HG03575 (cell line): ENCODE measurements around the gene MAP2K6.

ENCODE experiments used
- ATAC-seq: cut with Tn5 transposase; IDR thresholded peaks from one replicate; pipeline ENCODE4 v1.9.1; 2021; ENCODE audit not compliant: unreplicated experiment, insufficient number of reproducible peaks, low FRiP score; ENCODE audit errors: extremely low read depth

Gene MAP2K6

DNA sequence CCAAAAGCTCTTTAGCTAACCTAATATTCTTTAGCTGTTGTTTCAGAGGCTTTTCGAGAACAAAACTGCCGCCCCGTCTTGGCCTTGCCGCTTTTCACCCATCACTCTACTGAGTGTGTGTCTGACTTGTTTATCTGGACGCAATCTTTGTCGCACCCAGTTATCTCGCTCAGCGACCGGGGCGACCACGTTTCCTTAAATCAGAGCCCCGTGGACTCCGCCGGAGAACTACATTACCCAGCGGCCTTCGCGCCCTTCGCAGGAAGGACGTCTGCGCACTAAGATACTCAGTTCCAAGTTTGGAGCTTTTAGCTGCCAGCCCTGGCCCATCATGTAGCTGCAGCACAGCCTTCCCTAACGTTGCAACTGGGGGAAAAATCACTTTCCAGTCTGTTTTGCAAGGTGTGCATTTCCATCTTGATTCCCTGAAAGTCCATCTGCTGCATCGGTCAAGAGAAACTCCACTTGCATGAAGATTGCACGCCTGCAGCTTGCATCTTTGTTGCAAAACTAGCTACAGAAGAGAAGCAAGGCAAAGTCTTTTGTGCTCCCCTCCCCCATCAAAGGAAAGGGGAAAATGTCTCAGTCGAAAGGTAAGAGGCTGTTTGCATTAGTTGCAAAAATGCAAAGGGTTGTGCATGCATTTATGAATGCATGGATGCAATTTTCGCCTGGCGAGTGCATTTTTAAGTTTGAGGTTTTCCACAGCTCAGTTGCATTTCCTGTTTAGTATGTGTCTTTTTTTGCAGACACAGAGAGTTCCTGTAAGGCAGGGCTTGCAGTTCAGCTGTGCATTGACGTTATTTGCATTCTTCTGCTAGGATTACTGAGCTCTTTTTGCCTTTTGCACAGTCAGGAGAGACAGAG, at the start of gene MAP2K6:
Gene MAP2K6 (plus strand): TSS at position 290 of the 867 bp plus-strand sequence. CDS start 288 bp downstream, at position 578.
- peak; percentile 78 for ATAC-seq

DNA sequence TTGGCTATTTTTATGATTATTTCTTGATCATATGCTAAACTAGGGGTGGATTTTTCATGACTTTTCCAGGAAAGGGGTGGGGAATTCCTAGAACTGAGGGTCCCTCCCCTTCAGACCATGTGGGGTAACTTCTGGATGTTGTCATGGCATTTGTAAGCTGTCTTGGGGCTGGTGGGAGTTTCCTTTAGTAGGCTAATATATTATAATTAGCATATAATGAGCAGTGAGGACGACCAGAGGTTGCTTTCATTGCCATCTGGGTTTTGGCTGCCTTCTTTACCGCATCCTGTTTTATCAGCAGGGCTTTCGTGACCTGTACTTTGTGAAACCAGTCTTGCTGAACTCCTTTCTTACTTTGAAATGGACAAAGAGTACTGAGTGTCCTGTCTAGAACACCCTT, 47.2 kb upstream of the MAP2K6 start:
- no peak for ATAC-seq

- no peak for ATAC-seq
These were observed 41.4 kb upstream of the MAP2K6 start for GRCh38 chr17:69373069-69373468.

DNA sequence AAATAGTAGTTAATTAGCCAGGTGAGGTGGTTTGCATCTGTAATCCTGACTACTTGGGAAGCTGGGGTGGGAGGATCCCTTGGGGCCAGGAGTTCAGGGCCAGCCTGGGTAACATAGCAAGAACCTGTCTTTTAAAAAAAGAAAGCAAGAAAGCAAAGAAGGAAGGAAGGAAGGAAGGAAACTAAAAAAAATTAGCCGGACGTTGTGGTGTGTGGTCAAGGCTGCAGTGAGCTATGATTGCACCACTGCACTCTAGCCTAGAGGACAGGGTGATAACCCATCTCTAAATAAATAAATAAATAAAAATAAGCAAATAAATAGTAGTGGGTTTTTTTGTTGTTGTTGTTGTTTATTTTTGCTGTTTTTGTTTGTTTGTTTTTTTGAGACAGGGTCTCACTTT, 39.3 kb upstream of the MAP2K6 start:
- no peak for ATAC-seq

- ATAC-seq, result no peak
These were observed 25.6 kb upstream of the MAP2K6 start for GRCh38 chr17:69388822-69389442.

DNA sequence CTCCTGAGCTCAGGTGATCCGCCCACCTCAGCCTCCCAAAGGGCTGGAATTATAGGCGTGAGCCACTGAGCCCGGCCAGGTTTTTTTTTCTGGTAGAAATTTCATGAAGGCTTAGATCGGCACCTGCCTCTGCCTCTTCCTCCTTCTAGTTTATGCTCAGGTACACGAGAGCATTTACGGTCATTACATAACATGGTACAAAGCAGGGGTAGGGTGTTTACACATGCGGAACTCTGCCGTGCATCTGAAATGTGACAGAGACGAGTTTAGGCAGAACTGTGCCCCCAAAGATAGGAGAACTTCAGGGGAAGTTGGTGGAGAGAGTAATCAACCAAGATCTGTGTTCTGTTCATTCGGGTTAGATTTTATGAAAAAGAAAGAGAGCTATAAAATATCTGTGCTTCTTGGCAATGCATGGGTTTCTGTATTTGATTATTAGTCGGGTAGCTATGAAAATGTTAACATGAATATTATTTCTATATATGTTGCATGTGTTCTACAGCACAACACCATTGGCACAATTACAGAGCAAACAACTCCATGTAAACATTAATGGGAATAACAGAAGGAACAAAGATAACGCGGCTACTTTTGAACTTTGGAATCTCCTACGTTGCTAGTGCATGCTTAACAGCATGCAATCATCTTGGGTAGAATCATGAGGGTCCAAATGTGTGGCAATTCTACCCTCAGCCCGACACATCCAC, 23.5 kb upstream of the MAP2K6 start:
- ATAC-seq, result no peak

- ATAC-seq, result no peak
These were observed 13.2 kb upstream of the MAP2K6 start for GRCh38 chr17:69401251-69401650.

GRCh38 chr17:69402052-69402451, 12.4 kb upstream of the MAP2K6 start:
- ATAC-seq, result no peak

GRCh38 chr17:69404399-69404798, 10.1 kb upstream of the MAP2K6 start:
- no peak for ATAC-seq

GRCh38 chr17:69405096-69405495, 9.4 kb upstream of the MAP2K6 start:
- ATAC-seq, result no peak

DNA sequence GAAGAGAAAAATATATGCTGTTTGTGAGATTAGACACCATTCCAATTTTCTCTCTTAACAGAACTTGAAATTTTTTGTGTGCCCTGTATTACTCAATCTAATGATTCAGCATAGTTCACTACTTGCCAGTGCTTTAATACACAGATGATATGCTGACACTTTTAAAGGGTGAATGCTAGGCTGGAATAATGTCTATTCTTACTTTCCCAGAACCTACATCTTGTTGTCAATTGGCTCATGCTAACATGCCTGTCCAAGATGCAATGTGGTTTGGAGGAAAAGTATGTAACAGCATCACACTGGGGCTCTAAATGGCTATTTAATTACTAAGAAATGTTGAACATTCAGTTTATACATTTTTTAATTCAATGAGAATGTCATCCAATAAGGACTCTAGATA, 7.6 kb upstream of the MAP2K6 start:
- ATAC-seq, result no peak

- ATAC-seq, result no peak
These were observed 6.7 kb upstream of the MAP2K6 start for GRCh38 chr17:69407759-69408158.

- ATAC-seq, result no peak
These were observed 3.8 kb upstream of the MAP2K6 start for GRCh38 chr17:69410671-69411070.

- ATAC-seq, result no peak
These were observed 2.7 kb upstream of the MAP2K6 start for GRCh38 chr17:69411766-69412165.

DNA sequence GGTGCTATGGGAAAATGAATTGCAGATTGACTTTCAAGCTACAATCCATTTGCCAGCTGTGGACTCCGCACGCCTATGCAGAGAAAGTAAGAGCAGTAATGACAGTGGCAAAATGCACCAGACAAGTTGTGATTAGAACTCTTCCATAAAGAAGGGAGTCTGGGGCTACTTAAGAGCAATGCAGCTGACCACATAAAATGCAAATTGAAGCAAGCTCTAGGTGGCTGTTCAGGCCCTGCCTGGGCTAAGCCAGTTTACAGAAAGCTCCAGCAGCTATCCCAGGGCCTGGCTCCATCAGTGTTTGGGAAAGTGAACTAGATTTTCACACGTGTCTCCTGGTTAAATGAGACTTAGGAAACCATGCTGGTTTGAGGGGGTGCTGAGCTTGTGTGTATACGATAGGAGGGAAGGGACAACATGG, 2.2 kb upstream of the MAP2K6 start:
- no peak for ATAC-seq

DNA sequence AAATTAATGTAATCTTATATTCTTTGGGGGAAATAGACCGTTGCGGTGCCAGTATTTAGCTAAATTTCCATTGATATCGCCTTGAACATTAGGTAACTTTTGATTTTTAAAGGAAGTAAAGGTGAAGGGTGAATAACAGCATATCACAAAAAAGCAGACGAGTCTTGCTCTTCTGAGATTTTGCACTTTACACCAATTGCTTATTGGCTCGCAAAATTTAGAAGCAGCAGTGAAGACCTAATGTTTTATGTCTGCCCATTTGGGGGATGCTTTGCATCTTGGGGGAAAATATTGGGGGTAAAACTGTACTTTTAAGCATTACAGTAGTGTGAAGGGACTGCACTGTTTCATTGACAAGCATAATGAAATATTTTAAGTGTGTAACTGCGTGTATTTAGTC, 934 bp downstream of the MAP2K6 start:
- no peak for ATAC-seq

GRCh38 chr17:69417545-69418483, 3.3 kb downstream of the MAP2K6 start:
- ATAC-seq, result no peak

DNA sequence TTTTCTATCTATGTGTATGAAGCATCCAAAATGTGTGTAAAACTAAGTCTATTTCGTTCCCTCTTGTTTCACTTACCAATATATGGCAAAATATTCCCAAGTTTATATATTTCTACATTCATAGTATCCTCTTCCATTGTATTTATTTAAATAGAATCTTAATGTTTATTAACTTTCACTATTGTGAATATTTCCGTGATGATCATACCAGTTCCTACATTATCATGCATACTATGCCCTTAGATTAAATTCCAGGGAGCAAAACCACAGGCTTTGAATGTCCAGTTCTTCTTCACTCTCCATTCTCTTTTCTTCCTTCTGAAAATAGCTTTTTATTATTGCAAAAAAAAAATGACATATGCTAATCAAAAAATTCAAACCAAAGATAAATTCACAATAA, 4.0 kb downstream of the MAP2K6 start:
- ATAC-seq, result no peak

DNA sequence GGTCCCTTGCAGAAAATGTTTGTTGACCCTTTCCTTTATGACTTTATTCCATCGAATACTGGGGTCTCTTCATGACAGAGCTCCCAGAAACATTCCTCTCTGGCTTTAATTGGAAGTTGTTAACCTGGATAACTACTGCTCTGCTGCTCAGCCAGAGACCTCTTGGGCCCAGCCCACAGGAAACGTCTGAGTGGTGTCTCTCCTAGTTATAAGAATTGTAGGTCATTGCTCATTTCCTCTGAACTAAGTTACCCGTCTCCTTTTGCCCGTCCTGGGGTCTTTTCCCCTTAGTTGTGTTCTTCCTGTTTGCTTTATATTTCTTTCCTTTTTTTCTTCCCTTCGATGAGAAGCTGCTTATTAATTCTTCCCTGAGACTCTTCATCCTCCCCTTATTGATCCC, 9.0 kb downstream of the MAP2K6 start:
- no peak for ATAC-seq
